Measurements from ENCODE around the gene HDAC11.
A peak's percentile ranks its signal among the peaks of the same experiment; 100 is the strongest.

The HDAC11 gene

GRCh38 chr3:13528217-13528867 is 48.2 kb downstream of the HDAC11 start:
- DNase-seq: no peak

DNA sequence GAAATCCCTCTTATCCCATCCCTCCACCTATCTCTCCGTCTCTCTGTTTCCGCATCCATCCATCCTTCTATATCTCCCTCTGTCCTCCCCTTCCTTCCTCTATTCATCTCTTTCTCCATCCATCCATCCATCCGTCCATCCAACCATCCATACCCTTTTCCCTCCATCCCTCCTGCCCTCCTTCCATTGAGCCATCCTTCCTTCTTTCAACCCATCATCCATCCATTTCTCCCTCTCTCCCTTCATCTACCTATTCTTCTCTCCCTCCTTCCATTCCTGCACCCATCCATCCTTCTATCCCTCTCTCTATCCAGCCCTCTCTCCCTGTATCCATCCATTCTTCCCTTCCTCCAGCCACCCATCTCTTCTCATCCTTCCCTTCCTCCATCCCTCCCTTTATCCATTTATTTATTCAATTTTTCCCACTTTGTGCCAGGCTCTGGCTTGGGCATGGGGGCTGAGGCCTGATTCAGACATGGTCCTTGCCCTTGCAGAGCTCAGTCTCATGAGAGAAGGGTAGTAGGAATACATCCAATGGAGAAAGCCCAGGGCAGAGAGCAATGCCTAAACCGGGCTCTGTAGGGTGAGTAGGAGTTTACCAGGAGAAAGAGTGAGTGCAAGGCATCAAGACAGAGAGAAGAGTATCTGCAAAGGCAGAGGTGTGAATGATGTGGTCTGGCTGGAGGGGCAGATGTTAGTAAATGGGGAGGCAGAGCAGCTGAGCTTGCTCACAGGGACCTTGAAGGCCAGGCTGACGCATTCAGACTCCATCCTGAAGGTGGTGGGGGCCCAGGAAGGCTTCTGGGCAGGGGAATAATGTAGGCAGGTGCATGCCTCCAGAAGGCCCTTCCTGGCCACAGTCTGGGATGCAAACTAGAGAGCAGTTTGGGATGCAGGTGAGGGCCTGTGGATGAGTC is 49.3 kb downstream of the HDAC11 start:
- DNase-seq: no peak

DNA sequence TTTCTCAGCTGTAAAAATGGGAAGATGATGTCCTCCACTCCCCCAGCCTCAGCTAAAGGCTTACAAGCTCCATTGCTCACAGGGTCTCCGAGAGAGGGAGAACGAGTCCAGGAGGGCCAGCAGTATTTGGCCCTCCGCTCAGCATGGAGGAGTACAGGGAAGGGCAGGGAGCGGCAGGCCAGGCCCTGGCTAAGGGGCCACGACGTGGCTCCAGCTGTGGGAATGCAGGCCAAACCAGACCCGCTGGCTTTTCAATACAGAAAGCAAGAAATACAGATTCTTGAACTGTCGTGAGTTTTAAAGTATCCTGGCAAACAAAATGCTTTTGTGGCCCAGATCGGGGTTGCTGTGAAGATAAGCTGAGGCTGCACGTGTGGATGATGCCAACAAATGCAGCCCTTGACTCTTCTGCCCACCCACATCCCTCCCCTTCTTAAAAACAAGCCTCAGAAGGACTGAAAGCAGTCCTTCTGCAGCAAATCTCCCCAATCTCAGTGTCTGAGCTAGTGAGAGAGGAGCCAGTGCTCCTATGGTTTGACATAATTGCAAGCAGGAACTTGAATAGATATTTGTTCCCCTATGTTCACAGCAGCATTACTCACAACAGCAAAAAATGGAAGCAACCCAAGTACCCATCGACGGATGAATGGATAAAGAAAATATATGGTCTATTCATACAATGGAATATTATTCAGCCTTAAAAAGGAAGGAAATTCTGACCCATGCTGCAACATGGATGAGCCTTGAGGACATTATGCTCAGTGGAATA is 50.3 kb downstream of the HDAC11 start:
- DNase-seq: no peak

DNA sequence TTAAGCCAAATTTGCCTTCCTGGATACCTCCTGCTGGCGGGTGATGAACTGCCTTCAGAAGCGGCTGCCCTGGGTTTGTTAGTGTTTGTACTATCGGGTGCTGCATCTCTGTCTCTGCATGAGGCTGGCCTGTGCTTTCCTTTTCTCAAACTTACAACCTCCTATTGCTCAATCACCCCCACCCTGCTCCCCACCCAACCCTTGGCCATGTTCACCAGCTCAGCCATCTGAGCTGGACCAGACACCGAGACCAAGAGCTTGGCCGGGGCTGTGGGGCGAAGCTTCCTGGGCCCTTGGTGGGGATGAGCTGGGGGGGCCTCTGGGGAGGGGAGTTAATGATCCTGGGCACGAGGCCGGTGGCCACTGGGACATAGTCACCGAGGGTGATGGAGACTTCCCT is 52.0 kb downstream of the HDAC11 start:
- DNase-seq: no peak

DNA sequence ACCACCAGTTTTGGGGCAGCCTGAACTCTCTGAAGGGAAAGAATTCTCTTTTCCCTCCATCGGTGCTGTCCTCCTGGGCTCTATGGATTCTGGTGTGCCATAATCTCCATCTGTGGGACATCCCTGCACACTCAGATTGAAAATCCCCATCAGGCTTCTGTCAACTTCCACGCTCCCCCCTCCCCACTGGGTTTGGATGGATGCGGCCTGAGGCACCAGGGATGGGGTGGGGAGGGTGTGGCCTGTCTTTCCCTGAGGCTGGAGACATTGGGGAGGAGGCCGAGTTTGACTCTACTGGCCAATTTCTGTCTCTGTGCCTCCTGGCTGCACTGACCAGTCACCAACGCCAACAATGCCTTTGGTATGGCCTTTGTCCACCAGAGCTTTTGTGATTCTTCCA is 52.5 kb downstream of the HDAC11 start:
- DNase-seq: no peak

DNA sequence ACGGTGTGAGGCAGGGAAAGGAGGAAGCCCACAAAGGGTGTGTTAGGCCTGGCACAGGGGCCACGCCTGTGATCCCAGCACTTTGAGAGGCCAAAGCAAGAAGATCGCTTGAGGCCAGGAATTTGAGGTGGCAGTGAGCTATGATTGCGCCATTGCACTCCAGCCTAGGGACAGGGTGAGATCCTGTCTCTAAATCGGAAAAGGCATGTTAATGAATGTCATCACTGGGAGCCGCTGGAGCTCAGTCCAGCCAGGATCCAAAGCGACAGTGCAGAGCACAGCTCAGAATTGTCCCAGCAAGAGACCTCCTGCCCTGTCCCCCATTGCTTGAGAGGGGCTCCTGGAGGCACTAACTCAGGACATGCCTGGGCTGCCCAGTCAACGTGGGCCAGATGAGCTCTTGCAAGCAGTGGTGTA is 53.8 kb downstream of the HDAC11 start:
- no peak for DNase-seq

GRCh38 chr3:13535526-13535875 is 55.4 kb downstream of the HDAC11 start:
- no peak for DNase-seq

DNA sequence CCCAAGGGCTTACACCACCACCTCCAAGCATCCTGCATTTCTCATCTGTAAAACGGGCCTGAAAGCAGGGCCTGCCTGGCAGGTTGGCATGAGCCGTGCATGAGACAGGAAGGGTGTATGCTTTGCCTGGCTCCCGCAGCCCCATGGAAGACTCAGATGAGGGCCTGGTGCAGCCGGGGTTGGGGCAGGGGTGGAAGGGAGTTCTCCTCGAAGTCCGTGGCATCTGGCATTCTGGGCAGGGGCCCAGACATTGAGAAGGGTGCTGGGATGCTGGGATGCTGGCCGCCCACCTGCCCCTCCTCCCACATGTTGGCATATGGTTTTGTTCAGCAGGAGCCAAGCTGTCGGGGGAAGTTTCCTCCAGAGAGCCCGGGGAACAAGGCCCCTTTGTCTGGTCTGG is 55.8 kb downstream of the HDAC11 start:
- DNase-seq: no peak

DNA sequence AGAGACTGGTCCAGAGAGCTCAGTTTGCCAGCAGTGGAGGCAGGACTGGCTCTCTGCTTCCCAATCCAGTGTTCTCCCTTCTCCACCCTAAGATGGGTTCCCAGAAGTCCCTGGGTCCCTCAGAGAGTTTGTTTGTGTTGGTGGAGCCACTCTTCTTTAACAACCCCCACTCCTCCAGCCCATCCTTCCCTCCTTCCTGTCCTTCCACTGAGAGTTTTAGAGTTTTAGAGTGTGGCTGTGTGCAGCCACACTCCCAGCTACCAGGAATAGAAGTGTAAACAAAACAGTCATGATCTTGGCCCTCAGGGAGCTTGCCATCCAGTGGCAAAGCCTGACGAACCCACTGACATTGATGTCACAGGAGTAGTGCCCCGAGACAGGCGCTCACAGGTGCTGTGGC is 56.3 kb downstream of the HDAC11 start:
- DNase-seq: no peak

DNA sequence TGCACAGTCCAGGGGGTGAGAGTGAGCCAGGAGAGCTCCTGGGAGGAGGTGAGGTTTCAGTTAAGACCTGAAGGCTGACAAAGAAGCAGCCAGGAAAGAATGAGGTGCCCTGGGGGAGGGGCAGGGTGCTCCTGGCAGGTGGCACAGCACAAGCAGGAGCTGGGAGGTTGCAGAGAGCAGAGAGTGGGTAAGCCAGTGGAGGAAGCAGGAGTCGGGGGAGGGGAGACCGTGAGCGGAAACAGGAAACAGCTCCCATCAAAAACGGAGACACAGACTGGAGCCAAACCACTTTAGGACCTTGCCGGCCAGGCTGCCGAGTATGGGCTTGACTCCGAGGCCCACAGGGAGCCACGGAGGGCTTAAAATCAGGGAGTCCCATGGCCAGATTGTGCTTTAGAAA is 56.7 kb downstream of the HDAC11 start:
- DNase-seq: no peak

- no peak for DNase-seq
These were observed 57.3 kb downstream of the HDAC11 start for GRCh38 chr3:13537244-13537908.

DNA sequence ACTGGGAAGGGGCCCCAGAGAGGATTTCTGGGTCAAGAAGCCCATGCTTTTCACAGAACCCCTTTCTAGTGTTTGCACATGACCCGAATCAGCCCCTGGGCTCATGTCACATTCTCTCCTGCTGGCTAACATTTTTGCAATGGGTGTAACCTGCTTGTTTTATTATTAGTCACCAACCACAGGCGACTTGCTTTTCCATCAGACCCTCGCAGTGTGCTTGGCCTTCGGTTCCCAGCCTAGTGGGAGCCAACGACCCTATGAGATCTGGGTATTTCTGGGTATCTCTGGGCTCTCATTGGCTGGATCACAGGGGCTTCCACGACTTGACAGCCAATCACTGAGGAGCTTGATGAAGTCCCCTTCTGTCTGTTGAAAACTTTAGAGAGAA is 57.8 kb downstream of the HDAC11 start:
- DNase-seq: no peak

DNA sequence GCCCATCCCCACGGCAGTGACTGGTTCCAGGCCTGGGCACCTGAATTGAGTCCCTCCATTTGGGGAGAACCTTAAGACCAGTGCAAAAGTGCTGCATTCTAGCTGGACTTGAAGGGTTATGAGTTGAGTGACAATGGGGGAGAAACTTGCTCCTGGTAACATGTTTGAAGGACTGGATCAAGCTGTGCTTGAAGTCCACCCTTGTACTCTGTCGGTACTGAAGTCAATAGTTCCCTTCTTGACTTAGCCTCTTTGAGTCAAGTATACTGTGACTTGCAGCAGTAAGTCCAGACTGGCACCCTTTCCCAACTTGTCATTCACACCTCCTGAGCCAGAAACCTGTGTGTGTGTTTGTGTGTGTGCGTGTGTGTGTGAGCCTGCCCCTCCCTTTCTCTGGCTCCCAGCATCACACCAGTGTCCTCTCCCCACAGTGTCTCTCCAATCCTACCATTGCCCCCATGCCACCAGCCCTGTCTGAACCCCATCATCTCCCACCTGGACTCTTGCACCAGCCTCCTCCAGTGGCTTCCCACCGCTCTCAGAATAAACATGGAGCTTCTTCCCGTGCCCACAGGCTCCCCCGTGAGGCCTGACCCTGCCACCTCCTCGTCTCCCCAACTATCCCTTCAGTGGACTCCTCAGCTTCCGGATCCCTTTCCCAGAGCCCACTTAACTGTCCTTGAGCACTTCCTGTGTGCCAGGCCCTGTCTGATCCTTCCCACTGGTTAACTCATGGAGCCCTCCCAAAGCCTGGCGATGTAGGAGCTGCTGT is 58.6 kb downstream of the HDAC11 start:
- DNase-seq: no peak

DNA sequence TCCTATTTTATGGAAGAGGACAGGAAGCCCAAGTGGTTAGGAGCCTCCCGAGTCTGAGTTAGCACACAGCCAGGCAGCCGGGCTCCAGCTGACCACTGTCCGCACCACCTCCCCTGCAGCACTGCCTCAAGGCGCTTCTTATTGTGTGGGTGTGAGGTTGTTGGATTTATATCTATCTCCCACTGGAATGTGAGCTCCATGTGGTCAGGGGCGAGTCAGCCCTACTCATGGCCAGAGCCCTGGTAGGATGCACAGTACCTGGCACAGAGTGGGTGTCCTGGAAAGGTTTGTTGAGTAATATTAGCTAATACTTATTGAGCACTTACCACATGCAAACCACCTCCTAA is 59.2 kb downstream of the HDAC11 start:
- no peak for DNase-seq

DNA sequence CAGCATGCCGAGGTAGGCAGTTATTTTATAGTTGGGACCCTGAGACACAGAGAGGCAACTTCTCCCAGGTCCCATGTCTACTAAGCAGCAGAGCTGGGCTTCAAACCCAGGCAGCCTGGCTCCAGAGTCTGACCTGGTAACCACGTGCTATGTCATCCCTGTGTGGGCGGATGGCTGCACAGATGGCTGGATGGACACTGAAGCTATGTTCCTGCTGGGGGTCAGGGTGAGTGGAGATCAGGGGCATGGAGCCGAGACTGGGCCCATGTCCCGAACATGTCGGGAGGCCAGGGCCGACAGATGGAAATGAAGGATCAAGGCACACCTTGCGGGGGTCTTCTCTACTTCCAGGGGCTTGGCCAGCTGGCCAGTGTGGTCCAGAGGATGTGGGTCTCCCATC is 59.6 kb downstream of the HDAC11 start:
- DNase-seq: no peak

DNA sequence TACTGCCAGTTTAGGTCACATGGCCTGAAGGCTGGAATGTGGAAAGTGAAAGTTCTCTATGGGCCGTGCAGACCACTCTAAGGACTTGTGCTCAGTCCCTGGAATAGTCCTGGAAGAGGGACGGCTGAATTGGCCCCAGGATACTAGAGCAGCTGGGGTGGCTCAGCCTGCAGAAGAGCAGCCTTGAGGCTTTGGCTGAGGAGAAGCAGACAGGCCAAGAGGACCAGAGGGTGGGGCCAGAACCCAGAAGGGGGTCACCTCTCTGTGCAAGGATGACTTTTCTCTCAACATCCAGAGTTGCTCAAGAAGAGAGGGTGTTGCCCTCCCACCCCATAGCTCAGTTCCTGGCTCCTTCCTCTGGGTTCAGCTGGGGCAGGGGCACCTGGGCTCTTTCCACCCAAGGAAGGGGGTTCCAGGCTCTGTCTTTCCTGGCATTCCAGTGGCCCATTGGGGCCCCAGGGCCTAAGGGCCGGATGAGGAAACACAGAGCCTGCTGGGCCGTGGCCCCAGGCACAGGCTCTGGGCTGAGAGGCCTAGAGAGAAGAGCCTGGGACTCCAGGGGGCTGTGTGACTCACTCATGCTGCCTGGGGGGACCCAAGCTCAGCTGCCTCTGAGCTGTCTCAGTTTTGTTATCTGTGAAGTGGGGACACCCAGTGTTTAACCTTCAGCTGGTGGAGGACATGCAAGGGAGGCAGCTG is 60.3 kb downstream of the HDAC11 start:
- DNase-seq: no peak

DNA sequence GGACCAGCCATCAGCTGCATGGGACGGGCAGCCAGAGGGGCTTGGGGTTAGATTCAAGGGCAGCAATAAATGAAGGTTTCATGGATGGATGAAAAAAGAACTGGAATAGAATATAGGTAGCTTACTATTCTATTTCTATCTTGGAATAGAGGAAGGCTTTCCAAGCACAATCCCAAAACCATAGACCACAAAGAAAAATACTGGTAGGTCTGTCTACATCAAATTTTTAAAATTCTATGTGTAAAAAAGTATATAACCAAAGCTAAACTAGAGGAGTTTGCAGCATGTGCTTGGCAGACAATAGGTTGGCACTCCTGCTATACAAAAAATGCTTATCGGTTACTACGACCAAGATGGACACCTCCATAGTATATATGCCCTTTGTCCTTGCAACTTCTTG is 61.6 kb downstream of the HDAC11 start:
- DNase-seq: no peak

GRCh38 chr3:13542142-13542541 is 62.0 kb downstream of the HDAC11 start:
- DNase-seq: no peak

DNA sequence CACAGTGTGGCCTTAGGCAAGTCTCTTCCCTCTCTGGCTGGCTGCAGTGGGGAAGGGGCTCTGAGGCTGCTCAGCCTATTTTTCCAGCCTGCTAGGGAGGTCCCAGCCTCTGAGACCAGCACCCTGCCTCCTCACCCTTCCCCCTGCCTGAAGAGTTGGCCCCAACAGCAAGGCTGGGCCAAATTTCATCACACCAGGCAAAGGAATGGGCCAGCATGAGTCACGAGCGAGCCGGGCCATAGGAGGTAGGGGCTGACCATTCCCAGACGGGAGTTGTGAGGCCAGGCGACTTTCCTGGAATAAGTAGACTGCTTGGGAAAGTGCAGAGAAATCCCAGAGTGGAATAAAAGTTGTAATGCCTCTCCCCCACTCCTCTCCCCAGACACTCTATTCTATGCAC is 63.1 kb downstream of the HDAC11 start:
- DNase-seq: no peak

GRCh38 chr3:13544293-13544831 is 64.3 kb downstream of the HDAC11 start:
- peak; percentile 43 for DNase-seq

DNA sequence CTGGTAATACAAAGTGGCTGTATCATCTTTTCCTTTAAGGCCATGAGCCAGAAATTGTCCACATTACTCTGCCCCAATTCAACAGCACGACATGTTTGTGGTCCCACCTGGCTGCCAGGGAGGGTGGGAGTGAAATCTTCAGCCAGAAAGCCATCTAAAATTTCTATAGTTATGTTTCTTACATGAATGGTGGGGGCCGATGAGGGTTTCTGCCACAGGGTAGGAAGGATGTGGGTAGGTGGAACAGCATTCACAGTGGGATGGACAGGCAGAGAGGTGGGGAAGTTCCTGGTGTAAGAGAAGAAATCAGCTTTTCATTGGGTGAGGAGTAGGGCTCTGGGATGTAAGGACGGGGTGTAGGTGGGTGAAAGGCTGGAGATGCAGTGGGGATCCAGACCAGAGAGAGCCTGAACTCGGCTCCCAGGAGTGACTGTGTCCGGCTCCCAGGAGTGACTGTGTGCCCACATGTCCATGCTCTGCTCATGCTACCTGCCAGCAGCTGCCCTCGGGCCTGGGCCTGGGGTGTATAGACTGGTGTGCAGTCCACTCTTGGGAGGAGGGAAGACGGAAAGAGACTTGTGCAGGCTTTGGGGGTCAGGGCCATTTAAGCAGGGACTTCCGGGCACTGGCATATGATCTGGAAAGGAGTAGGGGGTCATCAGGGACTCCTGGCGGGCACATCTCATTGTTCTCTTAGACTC is 65.0 kb downstream of the HDAC11 start:
- no peak for DNase-seq

All from CD4-positive, alpha-beta T cell treated with Interferon gamma for 1 hour (primary cell).